NOMO-1 (cell line): ENCODE measurements around the gene AVEN.

Source experiments
- DNase-seq, 2 experiments: peaks; one replicate each; lab custom pipeline; 2025; ENCODE audit not compliant: unreplicated experiment in 2 of 2; lab: John Stamatoyannopoulos, UW

The AVEN gene

GRCh38 chr15:33926260-33926659, 112.7 kb downstream of the AVEN start:
- DNase-seq: no peak

- DNase-seq: no peak
Observed at GRCh38 chr15:33923446-33923845, 115.6 kb downstream of the AVEN start.

GRCh38 chr15:33915571-33916407, 123.2 kb downstream of the AVEN start:
- DNase-seq: no peak

DNA sequence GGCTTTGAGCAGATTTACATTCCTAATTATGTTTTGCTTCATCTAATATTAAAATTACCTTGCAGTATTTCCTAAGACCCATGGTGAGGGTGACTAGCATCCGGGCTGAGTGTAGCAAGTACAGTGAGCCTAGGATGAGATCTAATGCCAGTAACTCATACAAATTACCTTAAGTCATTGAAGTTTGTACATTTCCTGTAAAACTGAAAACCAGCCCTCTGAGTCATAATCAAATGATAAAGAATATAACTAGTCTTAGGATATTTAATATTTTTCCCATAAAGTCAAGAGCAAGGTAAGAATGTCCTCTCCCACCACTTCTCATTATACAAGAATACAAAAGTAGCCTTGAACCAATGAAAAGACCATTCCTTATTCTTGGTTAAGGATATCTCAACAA, 125.5 kb downstream of the AVEN start:
- DNase-seq: no peak

DNA sequence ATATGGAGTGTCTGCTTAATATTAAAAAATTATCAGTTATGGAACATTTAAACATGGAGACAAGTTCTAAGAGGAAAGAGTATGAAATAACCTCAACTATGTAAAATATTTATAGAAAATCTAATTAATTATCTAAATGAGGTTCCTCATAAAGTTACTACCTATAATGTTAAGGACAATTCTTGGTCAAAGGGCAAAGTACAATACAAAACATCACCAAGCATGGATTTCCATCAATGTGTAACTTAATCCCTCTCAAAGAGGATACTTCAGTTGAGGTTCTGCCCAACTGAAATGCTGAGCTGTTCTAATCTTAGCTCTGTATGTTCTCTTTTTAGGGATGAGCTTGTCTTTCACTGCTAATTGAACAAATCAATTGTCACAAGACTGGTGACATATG, 126.7 kb downstream of the AVEN start:
- no peak for DNase-seq

- no peak for DNase-seq
Observed at GRCh38 chr15:33910741-33911140, 128.3 kb downstream of the AVEN start.

DNA sequence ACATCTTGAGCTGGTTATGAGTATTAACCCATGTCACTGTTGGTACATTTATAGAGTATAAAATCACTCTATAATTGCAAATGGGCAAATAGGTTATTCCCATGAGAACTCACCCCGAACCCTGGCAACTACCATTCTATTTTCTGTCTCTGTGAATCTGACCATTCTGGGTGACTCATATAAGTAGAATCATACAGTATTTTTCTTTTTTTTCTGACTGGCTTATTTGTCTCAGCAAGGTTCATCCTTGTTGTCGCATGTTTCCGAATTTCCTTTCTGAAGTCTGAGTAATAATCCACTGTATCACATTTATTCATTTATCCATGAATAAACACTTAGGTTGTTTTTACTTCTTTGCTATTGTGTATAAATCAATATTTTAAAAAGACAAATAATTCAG, 130.6 kb downstream of the AVEN start:
- no peak for DNase-seq

- DNase-seq: no peak
Observed at GRCh38 chr15:33907326-33907725, 131.7 kb downstream of the AVEN start.

DNA sequence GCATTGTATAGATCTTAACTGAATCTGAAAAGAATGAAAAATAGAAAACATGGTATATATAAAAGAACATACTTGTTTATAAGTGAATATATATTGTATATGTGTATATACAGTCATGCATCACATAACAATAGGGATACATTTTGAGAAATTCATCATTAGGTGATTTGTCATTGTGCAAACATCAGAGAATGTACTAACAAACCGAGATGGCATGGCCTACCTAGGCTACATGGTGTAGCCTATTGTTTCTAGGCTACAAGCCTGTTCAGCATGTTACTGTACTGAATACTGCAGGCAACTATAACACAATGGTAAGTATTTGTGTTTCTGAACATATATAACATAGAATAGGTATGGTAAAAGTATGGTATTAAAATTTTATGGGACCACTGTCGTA, 135.3 kb downstream of the AVEN start:
- DNase-seq: no peak

DNA sequence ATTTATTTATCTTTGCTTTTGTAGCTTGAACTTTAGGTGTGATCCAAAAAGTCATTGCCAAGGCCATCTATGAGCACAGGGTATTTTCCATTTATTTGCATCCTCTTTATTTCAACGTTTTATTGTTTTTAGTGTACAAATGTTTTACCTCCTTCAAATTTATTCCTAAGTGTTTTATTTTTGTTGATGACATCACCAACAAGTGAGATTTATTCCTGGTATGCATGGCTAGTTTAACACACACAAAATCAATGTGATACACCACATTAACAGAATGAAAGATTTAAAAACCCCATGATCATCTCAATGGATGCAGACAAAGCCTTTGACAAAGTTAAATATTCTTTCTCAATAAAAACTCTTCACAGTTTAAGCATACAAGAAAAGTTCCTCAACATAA, 137.0 kb downstream of the AVEN start:
- no peak for DNase-seq

GRCh38 chr15:33894193-33894592, 144.8 kb downstream of the AVEN start:
- DNase-seq: no peak

- DNase-seq: no peak
Observed at GRCh38 chr15:33888176-33888575, 150.8 kb downstream of the AVEN start.

DNA sequence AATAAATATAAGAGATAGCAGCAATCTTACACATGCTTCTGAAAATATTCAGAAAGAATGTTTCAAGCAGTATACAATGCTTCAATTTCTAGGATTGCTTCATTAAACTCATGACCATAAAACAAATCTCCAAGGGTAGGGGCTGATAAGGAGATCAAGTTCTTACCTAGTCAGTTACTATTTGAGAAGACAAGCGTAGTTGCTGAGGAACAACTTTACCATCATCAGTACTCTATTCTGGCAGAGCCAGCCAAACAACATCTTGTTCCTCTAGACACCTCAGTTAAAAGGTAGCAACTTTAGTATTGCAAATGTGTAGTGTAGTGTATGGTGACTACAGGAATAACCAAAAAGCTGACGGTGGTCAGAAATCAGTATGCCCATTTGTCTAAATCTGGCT, 156.1 kb downstream of the AVEN start:
- DNase-seq: no peak

- no peak for DNase-seq
Observed at GRCh38 chr15:33874156-33874555, 164.8 kb downstream of the AVEN start.

GRCh38 chr15:33872416-33873106, 166.4 kb downstream of the AVEN start:
- DNase-seq: no peak

DNA sequence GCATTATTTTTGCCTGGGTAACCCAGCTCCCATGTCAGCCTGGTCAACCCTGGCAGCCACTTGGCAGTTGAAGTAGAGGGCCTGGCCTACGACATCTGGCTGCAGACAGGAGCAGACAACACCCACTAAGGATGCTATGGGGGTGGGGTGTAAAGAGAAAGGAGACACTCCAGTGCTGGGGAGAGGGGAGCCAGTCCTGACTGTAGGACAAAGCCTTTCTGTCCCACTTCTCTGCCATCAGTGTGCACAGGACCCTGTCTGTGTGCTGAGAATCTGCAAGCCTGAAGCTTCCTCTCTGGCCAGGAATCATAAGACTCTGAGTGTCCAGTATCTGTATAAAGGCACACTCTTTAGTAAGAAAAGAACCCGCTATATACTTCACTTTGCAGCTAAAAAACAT, 167.0 kb downstream of the AVEN start:
- DNase-seq: no peak

GRCh38 chr15:33866101-33866737, 172.8 kb downstream of the AVEN start:
- DNase-seq: no peak

DNA sequence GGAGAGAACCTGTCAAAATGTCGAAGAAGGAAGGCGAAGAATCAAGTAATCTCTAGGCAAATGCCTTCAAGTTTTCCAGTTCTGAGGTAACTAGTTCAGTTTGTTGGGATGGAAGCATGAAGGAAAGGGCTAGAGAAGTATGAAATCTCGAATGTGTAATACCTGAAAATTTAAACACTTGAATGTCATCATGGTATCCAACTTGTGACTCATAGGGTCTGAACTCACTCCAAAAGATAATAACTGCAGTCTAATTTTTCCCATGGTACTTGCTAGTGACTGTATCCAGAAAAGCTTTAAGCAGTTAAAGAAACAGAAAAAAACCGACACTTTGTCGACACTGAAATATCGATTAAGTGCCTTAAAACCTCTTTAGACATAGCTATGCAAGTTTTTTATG, 173.6 kb downstream of the AVEN start:
- DNase-seq: no peak

GRCh38 chr15:33864360-33865075, 174.5 kb downstream of the AVEN start:
- no peak for DNase-seq

DNA sequence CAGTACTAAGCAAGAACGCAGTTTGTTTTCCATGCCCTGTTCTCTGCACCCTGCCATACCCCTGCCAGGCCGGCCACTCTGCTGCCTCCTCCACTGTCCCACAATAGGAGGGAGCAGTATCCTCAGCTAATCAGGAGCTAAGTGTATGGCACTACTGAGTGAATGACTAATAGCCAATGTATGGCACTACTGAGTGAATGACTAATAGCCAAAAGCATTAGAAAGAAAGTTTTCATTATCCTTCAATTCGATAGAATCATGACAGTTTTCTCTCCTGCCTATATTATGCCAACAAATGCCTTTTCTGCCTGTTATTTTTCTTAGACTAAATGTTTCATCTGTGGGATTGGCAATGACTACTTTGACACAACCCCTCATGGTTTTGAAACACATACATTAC, 178.2 kb downstream of the AVEN start:
- DNase-seq: no peak

GRCh38 chr15:33859992-33860545, 178.9 kb downstream of the AVEN start:
- DNase-seq: no peak
